Measurements from ENCODE around the gene DEDD. TPM values are rescaled to one million over a fixed set of nuclear protein-coding genes. Genes with fewer than 3 reads are reported as not detected.

The DEDD gene
- total and polyA plus RNA-seq, 10 of the 15 experiments (the other 5 are each of a cell fraction or from before 2014, with no cell fraction given) = 13.6 to 33.9 (median 30.3) TPM

GRCh38 chr1:161182214-161182613 is 49.7 kb upstream of the DEDD start (continued):
- TF ChIP-seq, protein P1, sequence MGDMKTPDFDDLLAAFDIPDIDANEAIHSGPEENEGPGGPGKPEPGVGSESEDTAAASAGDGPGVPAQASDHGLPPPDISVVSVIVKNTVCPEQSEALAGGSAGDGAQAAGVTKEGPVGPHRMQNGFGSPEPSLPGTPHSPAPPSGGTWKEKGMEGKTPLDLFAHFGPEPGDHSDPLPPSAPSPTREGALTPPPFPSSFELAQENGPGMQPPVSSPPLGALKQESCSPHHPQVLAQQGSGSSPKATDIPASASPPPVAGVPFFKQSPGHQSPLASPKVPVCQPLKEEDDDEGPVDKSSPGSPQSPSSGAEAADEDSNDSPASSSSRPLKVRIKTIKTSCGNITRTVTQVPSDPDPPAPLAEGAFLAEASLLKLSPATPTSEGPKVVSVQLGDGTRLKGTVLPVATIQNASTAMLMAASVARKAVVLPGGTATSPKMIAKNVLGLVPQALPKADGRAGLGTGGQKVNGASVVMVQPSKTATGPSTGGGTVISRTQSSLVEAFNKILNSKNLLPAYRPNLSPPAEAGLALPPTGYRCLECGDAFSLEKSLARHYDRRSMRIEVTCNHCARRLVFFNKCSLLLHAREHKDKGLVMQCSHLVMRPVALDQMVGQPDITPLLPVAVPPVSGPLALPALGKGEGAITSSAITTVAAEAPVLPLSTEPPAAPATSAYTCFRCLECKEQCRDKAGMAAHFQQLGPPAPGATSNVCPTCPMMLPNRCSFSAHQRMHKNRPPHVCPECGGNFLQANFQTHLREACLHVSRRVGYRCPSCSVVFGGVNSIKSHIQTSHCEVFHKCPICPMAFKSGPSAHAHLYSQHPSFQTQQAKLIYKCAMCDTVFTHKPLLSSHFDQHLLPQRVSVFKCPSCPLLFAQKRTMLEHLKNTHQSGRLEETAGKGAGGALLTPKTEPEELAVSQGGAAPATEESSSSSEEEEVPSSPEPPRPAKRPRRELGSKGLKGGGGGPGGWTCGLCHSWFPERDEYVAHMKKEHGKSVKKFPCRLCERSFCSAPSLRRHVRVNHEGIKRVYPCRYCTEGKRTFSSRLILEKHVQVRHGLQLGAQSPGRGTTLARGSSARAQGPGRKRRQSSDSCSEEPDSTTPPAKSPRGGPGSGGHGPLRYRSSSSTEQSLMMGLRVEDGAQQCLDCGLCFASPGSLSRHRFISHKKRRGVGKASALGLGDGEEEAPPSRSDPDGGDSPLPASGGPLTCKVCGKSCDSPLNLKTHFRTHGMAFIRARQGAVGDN (IDR thresholded peaks at IDR 0.05) = 0 out of 2 replicates have a peak, but pooled peaks have one; percentile 49
- TF ChIP-seq IKZF1 (conservative IDR thresholded peaks at IDR 0.05) (peak; percentile 10; the same call in 1 of the 2 replicates), ESRRA (IDR thresholded peaks at IDR 0.05; ENCODE audit: low read length) (no peak)

GRCh38 chr1:161180639-161181038 is 48.2 kb upstream of the DEDD start:
- H4K20me1 ChIP-seq (ENCODE audit: control insufficient read depth, insufficient read depth) = no peaks in the 10 kb centered on the region
- H3K4me2 ChIP-seq (ENCODE audit: control insufficient read depth, insufficient read depth) = no peak overlapping the region
- H3K27me3 ChIP-seq (replicated peaks in 1 of 2; ENCODE audit: control insufficient read depth in 2 of 2, insufficient read depth in 2 of 2, low read length in 1 of 2) = no peaks in the 10 kb centered on the region
- ChIA-PET RAD21 (ENCODE audit: unreplicated experiment) (interaction anchor here (0.9 to 3.2 kb wide), 7 partner anchors 11 to 201 kb away, joined by 3 to 25 read pairs (median 5); partner anchors contain the start of genes ADAMTS4, PPOX and TOMM40L), CTCF (interaction anchor here (0.8 to 5.6 kb wide), 16 partner anchors 13 to 206 kb away, joined by 3 to 74 read pairs (median 10); partner anchors contain the start of genes NDUFS2, PPOX and TOMM40L), SMC1A (ENCODE audit: uncharacterized antibody, unreplicated experiment) (interaction anchor here (1.2 to 5.6 kb wide), 8 partner anchors 11 to 201 kb away, joined by 3 to 50 read pairs (median 12); partner anchors contain the start of genes APOA2, NDUFS2, PPOX and TOMM40L), POLR2A (interaction anchor here (0.6 to 0.7 kb wide), 2 partner anchors 45 to 80 kb away, joined by 3 to 4 read pairs; partner anchors contain the start of gene TOMM40L)
- DNase-seq (ENCODE audit: low read depth, low spot score) = no peak
- peaks cover 31% of the 10 kb centered on the region for H3K79me2 ChIP-seq (ENCODE audit: control insufficient read depth, insufficient read depth, low read length)
- peaks cover 47% of the 10 kb centered on the region for H3K4me1 ChIP-seq (ENCODE audit: control insufficient read depth, insufficient read depth, low read length)
- 5% methylated on average over 1 of the region's 1 CpG for WGBS (ENCODE audit: insufficient coverage, insufficient replicate concordance, low lambda C conversion rate, missing lambda C conversion rate)
- no peak for ATAC-seq
- no TSS peak for BruUV-seq (replicated peaks)
- H2AFZ ChIP-seq (ENCODE audit: control insufficient read depth, low read depth, low read length) = no peak overlapping the region
- intact Hi-C loops (cut with micrococcal nuclease; ENCODE audit: unreplicated experiment) = no loop called here
- no peak overlapping the region for H3K27ac ChIP-seq (ENCODE audit: control insufficient read depth, insufficient read depth)
- H3K36me3 ChIP-seq (ENCODE audit: control insufficient read depth in 2 of 2, insufficient read depth in 2 of 2, low read length in 1 of 2) = peaks cover 0 to under 1% of the 10 kb centered on the region in 2 experiments; a peak in 1 of 4 replicates
- in situ Hi-C loops (cut with MboI) = no loop called here
- no peak overlapping the region for H3K4me3 ChIP-seq
- no peak for FAIRE-seq
- no peak overlapping the region for H3K9ac ChIP-seq (ENCODE audit: control insufficient read depth, insufficient read depth, low read length)
- no peaks in the 10 kb centered on the region for H3K9me3 ChIP-seq (replicated peaks; ENCODE audit: control insufficient read depth, insufficient read depth, low read length)
- TF ChIP-seq NFYA (IDR thresholded peaks at IDR 0.05; ENCODE audit: borderline replicate concordance, low read depth, low read length) (no peak), EZH2 (IDR thresholded peaks at IDR 0.05; ENCODE audit: borderline replicate concordance, control insufficient read depth, low read depth, low read length) (no peak), RAD21 (IDR thresholded peaks at IDR 0.05; ENCODE audit: insufficient read depth, low read depth, low read length) (peak; percentile 48; the same call in 1 of the 2 replicates), TCF12 (IDR thresholded peaks at IDR 0.05; ENCODE audit: low read depth, low read length) (no peak), SREBF1 (IDR thresholded peaks at IDR 0.05; ENCODE audit: low read length) (no peak), SRF (IDR thresholded peaks at IDR 0.05; ENCODE audit: low read depth in 2 of 2, low read length in 2 of 2) (no peak), STAT1 (conservative IDR thresholded peaks at IDR 0.05) (no peak), SMC3 (IDR thresholded peaks at IDR 0.05; ENCODE audit: borderline replicate concordance, low read length) (peak; percentile 8; the same call in 1 of the 2 replicates), CBX5 (IDR thresholded peaks at IDR 0.05; ENCODE audit: low read depth) (no peak), NR2C2 (IDR thresholded peaks at IDR 0.05; ENCODE audit: borderline replicate concordance, control insufficient read depth, insufficient read length, low read depth) (no peak)
- TF ChIP-seq, protein P2, sequence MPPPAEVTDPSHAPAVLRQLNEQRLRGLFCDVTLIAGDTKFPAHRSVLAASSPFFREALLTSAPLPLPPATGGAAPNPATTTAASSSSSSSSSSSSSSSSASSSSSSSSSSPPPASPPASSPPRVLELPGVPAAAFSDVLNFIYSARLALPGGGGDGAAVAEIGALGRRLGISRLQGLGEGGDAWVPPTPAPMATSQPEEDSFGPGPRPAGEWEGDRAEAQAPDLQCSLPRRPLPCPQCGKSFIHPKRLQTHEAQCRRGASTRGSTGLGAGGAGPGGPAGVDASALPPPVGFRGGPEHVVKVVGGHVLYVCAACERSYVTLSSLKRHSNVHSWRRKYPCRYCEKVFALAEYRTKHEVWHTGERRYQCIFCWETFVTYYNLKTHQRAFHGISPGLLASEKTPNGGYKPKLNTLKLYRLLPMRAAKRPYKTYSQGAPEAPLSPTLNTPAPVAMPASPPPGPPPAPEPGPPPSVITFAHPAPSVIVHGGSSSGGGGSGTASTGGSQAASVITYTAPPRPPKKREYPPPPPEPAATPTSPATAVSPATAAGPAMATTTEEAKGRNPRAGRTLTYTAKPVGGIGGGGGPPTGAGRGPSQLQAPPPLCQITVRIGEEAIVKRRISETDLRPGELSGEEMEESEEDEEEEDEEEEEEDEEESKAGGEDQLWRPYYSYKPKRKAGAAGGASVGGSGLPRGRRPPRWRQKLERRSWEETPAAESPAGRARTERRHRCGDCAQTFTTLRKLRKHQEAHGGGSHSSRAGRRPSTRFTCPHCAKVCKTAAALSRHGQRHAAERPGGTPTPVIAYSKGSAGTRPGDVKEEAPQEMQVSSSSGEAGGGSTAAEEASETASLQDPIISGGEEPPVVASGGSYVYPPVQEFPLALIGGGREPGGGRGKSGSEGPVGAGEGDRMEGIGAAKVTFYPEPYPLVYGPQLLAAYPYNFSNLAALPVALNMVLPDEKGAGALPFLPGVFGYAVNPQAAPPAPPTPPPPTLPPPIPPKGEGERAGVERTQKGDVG (CRISPR knock-in tag; IDR thresholded peaks at IDR 0.05) = no peak

Measured in GM12878 (cell line).